ENCODE data around the gene SH3GL2.

DNA sequence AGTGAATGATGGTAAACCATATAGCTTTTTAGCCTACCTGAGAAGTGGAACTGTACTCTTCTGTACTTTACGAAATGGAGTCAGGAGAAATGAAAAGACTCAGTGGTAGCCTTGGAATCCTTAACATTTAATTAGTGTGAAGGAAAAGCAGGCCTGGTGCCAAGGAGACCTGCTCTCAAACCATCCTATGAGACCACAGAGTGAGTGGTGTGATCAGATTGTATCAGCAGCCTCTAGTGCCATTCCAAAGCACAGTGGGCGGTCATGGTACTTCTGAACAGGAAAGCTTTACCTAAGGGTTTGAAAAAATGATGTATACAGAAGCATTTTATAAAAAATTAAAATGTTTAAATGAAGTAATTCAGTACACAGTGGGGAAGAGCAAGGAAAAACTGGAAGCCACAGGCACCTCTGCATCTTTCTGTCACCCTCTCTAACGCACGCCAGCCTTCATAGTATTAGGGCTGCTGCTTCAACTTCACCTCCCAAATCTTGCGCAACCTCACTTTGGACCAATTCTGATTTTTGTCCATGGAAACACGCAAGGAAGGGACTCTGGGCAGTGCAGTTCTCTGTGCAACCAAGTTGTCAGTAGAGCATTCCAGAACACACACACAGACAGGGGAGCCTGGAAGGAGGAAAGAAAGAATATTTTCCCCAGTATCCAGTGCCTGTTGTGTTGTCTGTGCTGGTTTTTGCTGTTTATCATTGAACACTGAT lies 203.7 kb downstream of the SH3GL2 start:
- TF ChIP-seq CTCF (IDR thresholded peaks at IDR 0.05) (no peak), POLR2A (IDR thresholded peaks at IDR 0.05) (no peak)

Data from heart left ventricle (tissue), 13 donors.